ENCODE data around the gene PPM1M.

The PPM1M gene

DNA sequence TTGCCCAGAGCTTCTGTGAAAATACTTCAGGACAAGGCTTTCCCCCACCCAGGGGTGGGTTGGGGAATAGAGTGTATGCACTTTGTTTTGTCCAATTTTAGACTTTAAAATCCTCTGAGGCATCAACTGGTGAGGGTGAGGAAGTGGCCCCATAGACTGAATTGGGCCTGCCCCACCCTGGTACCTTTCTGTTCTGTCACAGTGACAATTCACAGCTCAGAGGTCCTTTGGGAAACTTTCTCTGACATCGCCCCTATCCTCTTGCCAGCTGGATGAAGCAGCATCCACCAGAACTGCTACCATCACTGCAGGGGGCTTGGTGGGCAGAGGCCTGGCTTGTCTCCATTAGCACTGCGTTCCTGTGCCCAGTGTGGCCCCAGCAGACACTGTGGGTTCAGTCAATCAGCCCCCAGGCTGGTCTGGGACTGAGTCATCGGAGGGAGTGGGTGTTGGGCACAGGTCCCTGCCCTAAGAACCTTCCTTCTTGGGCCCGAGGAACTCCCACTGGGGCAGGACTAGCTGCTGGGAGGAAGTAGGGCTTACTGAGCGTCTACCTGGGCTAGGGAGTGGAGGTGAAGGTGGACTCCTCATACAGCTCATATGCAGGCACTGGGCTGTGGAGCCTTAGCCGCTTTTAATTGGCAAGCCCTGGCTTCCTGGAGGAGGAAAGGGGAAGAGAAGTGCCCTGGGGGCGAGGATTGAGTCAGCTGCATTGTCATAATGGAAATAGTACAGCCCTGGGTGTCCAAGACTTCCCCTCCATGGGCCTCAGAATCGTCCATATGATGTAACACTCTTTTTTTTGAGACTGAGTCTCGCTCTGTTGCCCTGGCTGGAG, 1.5 kb upstream of the PPM1M start:
- no peak overlapping the region for H3K27ac ChIP-seq (ENCODE audit: low read depth, low read length)
- H3K9ac ChIP-seq (ENCODE audit: low read length): no peak overlapping the region
- no peaks in the 10 kb centered on the region for H3K9me3 ChIP-seq (ENCODE audit: low read length)
- no peaks in the 10 kb centered on the region for H3K27me3 ChIP-seq (ENCODE audit: control insufficient read depth in 1 of 2, insufficient read depth in 2 of 2, low read length in 2 of 2)
- peaks cover 25% of the 10 kb centered on the region for H3K4me1 ChIP-seq (ENCODE audit: insufficient read depth, low read length)
- peaks cover 10% of the 10 kb centered on the region for H3K36me3 ChIP-seq (ENCODE audit: insufficient read depth, low read length)
- H3K4me3 ChIP-seq (ENCODE audit: low read depth in 1 of 2, low read length in 2 of 2): no peak overlapping the region

DNA sequence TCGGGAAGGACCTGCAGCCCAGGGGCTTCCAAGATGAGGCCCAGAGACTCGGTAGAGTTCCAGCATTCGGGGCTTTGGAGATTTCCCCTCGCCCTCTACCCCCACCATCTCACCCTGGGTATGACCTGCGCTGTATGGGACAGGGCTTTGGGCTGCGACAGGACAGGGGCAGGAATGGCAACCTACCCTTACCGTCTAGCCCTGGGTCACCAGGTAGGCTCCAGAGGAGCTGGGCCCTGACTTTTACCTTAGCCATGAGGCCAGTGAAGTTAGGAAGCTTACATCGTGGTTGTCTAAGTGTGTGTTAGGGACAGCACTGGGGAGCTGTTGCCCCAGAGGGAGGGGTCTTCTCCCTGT, 683 bp downstream of the PPM1M start:
- no peaks in the 10 kb centered on the region for H3K9me3 ChIP-seq (ENCODE audit: low read length)
- H3K9ac ChIP-seq (ENCODE audit: low read length): peak overlapping the region; percentile 79
- H3K4me1 ChIP-seq (ENCODE audit: insufficient read depth, low read length): peaks cover 17% of the 10 kb centered on the region
- H3K27me3 ChIP-seq (ENCODE audit: control insufficient read depth in 1 of 2, insufficient read depth in 2 of 2, low read length in 2 of 2): no peaks in the 10 kb centered on the region
- peak overlapping the region; percentile 9 to 76 for H3K4me3 ChIP-seq (ENCODE audit: low read depth in 1 of 2, low read length in 2 of 2)
- peak overlapping the region; percentile 92 for H3K27ac ChIP-seq (ENCODE audit: low read depth, low read length)
- peaks cover 23% of the 10 kb centered on the region for H3K36me3 ChIP-seq (ENCODE audit: insufficient read depth, low read length)

DNA sequence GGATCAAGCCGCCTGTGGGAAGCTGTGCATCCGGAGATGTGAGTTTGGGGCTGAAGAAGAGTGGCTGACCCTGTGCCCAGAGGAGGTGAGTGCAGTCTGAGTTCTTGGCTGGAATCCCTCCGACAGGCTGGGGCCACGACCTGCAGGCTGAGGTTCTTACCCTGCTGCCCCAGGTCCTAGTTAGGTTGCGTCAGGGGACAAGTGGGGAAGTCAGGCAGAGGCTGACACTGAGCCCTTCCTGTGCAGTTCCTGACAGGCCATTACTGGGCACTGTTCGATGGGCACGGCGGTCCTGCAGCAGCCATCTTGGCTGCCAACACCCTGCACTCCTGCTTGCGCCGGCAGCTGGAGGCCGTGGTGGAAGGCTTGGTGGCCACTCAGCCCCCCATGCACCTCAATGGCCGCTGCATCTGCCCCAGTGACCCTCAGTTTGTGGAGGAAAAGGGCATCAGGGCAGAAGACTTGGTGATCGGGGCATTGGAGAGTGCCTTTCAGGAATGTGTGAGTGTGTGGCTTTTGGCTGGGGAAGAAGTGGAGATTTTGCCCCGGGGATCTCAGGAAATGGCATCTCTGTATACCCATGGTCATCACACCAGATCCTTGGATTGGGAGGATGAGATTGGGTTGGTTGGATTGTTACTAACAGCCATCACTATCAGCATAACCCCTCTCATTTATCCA, 1.3 kb downstream of the PPM1M start:
- Histone ChIP-seq H3K27ac (ENCODE audit: low read depth, low read length) (peak overlapping the region; percentile 92), H3K36me3 (ENCODE audit: insufficient read depth, low read length) (peaks cover 30% of the 10 kb centered on the region), H3K4me1 (ENCODE audit: insufficient read depth, low read length) (peaks cover 17% of the 10 kb centered on the region), H3K27me3 (ENCODE audit: control insufficient read depth in 1 of 2, insufficient read depth in 2 of 2, low read length in 2 of 2) (no peaks in the 10 kb centered on the region), H3K4me3 (ENCODE audit: low read depth in 1 of 2, low read length in 2 of 2) (peak overlapping the region; percentile 9 to 76), H3K9me3 (ENCODE audit: low read length) (no peaks in the 10 kb centered on the region), H3K9ac (ENCODE audit: low read length) (no peak overlapping the region)

GRCh38 chr3:52247409-52248164, 2.0 kb downstream of the PPM1M start:
- Histone ChIP-seq H3K4me3 (ENCODE audit: low read depth in 1 of 2, low read length in 2 of 2) (no peak overlapping the region), H3K27me3 (ENCODE audit: control insufficient read depth in 1 of 2, insufficient read depth in 2 of 2, low read length in 2 of 2) (no peaks in the 10 kb centered on the region), H3K36me3 (ENCODE audit: insufficient read depth, low read length) (peaks cover 31% of the 10 kb centered on the region), H3K9me3 (ENCODE audit: low read length) (no peaks in the 10 kb centered on the region), H3K9ac (ENCODE audit: low read length) (no peak overlapping the region), H3K4me1 (ENCODE audit: insufficient read depth, low read length) (peaks cover 17% of the 10 kb centered on the region), H3K27ac (ENCODE audit: low read depth, low read length) (no peak overlapping the region)

- no peaks in the 10 kb centered on the region for H3K9me3 ChIP-seq (ENCODE audit: low read length)
- H3K36me3 ChIP-seq (ENCODE audit: insufficient read depth, low read length): peaks cover 33% of the 10 kb centered on the region
- peaks cover 17% of the 10 kb centered on the region for H3K4me1 ChIP-seq (ENCODE audit: insufficient read depth, low read length)
- H3K27ac ChIP-seq (ENCODE audit: low read depth, low read length): no peak overlapping the region
- no peak overlapping the region for H3K4me3 ChIP-seq (ENCODE audit: low read depth in 1 of 2, low read length in 2 of 2)
- no peaks in the 10 kb centered on the region for H3K27me3 ChIP-seq (ENCODE audit: control insufficient read depth in 1 of 2, insufficient read depth in 2 of 2, low read length in 2 of 2)
- no peak overlapping the region for H3K9ac ChIP-seq (ENCODE audit: low read length)
Observed at GRCh38 chr3:52248165-52248541, 2.6 kb downstream of the PPM1M start.

DNA sequence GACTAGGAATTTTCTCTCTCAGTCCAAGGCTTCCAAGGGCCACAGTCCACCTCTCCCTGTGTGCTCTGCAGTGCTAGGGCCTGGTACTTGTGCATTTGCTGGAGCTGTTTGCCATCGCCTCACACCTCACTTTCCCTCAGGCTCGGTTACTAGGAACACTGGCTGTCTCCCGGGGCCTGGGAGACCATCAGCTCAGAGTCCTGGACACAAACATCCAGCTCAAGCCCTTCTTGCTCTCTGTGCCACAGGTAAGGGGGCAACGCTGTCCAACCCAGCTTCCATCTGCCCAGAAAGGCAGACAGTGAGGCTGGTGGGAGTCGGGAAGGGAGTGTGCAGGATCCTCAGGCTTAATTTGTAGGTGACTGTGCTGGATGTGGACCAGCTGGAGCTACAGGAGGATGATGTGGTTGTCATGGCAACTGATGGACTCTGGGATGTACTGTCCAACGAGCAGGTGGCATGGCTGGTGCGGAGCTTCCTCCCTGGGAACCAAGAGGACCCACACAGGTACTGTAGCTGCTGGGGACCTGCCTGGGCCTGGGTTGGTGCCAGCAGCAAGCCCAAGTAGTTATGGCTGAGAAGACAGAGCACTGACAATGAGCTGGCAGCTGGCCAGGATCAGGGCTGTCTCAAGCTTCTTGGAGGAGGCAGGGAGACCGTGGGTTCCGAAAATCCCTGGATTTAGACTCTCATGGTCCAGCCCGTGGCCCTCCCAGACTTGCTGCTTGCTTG, 3.4 kb downstream of the PPM1M start:
- H3K27ac ChIP-seq (ENCODE audit: low read depth, low read length): no peak overlapping the region
- H3K9ac ChIP-seq (ENCODE audit: low read length): no peak overlapping the region
- no peaks in the 10 kb centered on the region for H3K27me3 ChIP-seq (ENCODE audit: control insufficient read depth in 1 of 2, insufficient read depth in 2 of 2, low read length in 2 of 2)
- H3K36me3 ChIP-seq (ENCODE audit: insufficient read depth, low read length): peaks cover 41% of the 10 kb centered on the region
- no peak overlapping the region for H3K4me3 ChIP-seq (ENCODE audit: low read depth in 1 of 2, low read length in 2 of 2)
- no peaks in the 10 kb centered on the region for H3K9me3 ChIP-seq (ENCODE audit: low read length)
- H3K4me1 ChIP-seq (ENCODE audit: insufficient read depth, low read length): peaks cover 24% of the 10 kb centered on the region

GRCh38 chr3:52249683-52250082, 4.1 kb downstream of the PPM1M start:
- no peak overlapping the region for H3K9ac ChIP-seq (ENCODE audit: low read length)
- no peak overlapping the region for H3K4me3 ChIP-seq (ENCODE audit: low read depth in 1 of 2, low read length in 2 of 2)
- H3K4me1 ChIP-seq (ENCODE audit: insufficient read depth, low read length): peaks cover 30% of the 10 kb centered on the region
- H3K27ac ChIP-seq (ENCODE audit: low read depth, low read length): no peak overlapping the region
- no peaks in the 10 kb centered on the region for H3K27me3 ChIP-seq (ENCODE audit: control insufficient read depth in 1 of 2, insufficient read depth in 2 of 2, low read length in 2 of 2)
- peaks cover 42% of the 10 kb centered on the region for H3K36me3 ChIP-seq (ENCODE audit: insufficient read depth, low read length)
- no peaks in the 10 kb centered on the region for H3K9me3 ChIP-seq (ENCODE audit: low read length)

DNA sequence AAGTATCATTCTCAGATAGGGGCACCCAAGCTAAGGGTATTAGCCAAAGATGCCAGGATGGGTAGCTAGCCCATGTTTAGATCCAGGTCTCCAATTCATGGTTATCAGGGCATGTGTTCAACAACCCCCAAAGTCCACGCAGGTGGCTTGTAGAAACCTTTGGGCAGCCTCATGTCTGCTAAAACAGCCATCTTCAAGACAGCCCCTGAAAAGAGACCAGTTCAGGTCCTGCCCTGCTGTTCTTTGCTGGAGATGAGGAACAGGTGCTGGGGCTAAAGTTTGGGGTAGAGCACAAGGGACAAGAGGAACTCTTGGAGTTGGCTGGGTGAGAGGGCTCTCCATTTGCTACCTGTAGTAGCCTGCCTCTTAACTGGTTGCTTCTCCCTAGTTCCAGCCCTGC, 4.6 kb downstream of the PPM1M start:
- H3K36me3 ChIP-seq (ENCODE audit: insufficient read depth, low read length): peaks cover 42% of the 10 kb centered on the region
- no peak overlapping the region for H3K4me3 ChIP-seq (ENCODE audit: low read depth in 1 of 2, low read length in 2 of 2)
- H3K4me1 ChIP-seq (ENCODE audit: insufficient read depth, low read length): peaks cover 25% of the 10 kb centered on the region
- no peaks in the 10 kb centered on the region for H3K9me3 ChIP-seq (ENCODE audit: low read length)
- H3K27ac ChIP-seq (ENCODE audit: low read depth, low read length): no peak overlapping the region
- no peaks in the 10 kb centered on the region for H3K27me3 ChIP-seq (ENCODE audit: control insufficient read depth in 1 of 2, insufficient read depth in 2 of 2, low read length in 2 of 2)
- H3K9ac ChIP-seq (ENCODE audit: low read length): no peak overlapping the region

DNA sequence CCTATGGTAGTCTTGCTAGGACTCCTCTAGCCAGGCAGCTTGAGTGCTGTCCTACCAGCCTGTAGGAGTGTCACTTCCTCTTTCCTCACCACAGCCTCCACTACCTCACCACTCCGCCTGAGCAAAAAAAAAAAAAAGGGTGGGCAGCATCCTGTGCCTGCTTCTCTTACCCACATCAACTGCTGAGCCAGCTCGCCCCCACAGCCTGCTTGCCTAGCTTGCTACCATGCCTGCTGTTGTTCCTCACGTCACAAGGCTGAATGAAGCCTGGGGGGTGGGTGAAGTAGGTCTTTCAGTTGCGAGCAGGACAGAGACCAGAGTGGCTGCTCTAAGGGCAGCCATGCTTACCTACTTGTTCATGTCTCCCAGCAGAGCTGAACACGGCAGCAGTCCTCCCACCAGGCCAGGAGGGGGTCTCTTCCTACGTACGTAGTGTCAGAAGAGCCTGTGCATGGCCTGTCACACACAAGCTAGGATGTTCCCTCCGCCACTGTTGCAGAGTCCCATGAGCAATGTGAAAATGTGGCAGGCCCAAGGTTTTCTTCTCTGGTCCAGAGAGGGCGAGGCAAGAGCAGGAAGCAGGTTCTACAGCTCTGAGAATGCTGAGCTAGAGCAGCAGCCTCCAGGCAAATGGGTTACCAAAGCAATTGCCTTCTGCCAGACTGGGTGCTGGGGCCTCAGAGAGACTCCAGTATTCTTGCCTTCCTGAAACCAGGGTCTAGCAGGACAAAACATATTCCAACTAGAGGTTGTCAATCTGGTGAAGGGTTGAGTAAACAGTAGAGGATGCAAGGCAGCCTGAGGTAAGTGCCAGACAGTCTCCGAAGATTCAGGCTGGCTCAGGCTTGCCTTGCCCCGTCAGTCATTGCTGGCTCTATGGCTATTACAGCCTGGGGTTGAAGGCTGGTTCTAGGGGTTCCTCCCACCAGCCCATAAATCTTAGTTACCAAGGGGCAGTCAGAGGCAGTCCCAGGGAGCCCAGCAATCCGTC, 8.1 kb downstream of the PPM1M start:
- no peaks in the 10 kb centered on the region for H3K27me3 ChIP-seq (ENCODE audit: control insufficient read depth in 1 of 2, insufficient read depth in 2 of 2, low read length in 2 of 2)
- H3K4me3 ChIP-seq (ENCODE audit: low read depth in 1 of 2, low read length in 2 of 2): no peak overlapping the region
- no peak overlapping the region for H3K27ac ChIP-seq (ENCODE audit: low read depth, low read length)
- no peaks in the 10 kb centered on the region for H3K9me3 ChIP-seq (ENCODE audit: low read length)
- peaks cover 72% of the 10 kb centered on the region for H3K36me3 ChIP-seq (ENCODE audit: insufficient read depth, low read length)
- peaks cover 13% of the 10 kb centered on the region for H3K4me1 ChIP-seq (ENCODE audit: insufficient read depth, low read length)
- H3K9ac ChIP-seq (ENCODE audit: low read length): no peak overlapping the region

DNA sequence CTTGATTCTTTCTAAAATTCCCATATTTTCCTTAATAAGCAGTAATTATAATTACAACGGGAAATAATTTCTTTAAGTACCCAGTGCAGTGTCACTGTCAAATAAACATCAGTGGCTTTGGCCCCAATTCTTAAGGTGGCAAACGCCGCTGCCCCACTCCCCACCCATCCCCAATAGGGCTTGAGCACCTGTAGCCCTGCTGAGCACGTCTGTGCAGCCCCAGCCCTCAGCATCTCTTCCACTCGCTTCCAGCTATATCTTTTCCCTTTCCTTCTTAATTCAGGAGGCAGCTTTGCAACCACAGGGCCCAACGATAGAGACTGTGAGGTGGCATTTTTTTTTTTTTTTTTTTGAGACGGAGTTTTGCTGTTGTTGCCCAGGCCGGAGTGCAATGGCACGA, 9.0 kb downstream of the PPM1M start:
- H3K9me3 ChIP-seq (ENCODE audit: low read length): no peaks in the 10 kb centered on the region
- no peak overlapping the region for H3K4me3 ChIP-seq (ENCODE audit: low read depth in 1 of 2, low read length in 2 of 2)
- H3K9ac ChIP-seq (ENCODE audit: low read length): no peak overlapping the region
- H3K4me1 ChIP-seq (ENCODE audit: insufficient read depth, low read length): peaks cover 13% of the 10 kb centered on the region
- H3K27me3 ChIP-seq (ENCODE audit: control insufficient read depth in 1 of 2, insufficient read depth in 2 of 2, low read length in 2 of 2): no peaks in the 10 kb centered on the region
- H3K27ac ChIP-seq (ENCODE audit: low read depth, low read length): no peak overlapping the region
- H3K36me3 ChIP-seq (ENCODE audit: insufficient read depth, low read length): peaks cover 72% of the 10 kb centered on the region
